ELR (cell line): ENCODE measurements around the gene PPIF.
A peak's percentile ranks its signal among the peaks of the same experiment; 100 is the strongest.

Experiments
- DNase-seq: peaks from one replicate; pipeline ENCODE4 v3.0.0-alpha.2; 2015; ENCODE audit warnings: low read depth

PPIF gene

GRCh38 chr10:79403441-79404230, 56.4 kb downstream of the PPIF start:
- DNase-seq, result no peak

DNA sequence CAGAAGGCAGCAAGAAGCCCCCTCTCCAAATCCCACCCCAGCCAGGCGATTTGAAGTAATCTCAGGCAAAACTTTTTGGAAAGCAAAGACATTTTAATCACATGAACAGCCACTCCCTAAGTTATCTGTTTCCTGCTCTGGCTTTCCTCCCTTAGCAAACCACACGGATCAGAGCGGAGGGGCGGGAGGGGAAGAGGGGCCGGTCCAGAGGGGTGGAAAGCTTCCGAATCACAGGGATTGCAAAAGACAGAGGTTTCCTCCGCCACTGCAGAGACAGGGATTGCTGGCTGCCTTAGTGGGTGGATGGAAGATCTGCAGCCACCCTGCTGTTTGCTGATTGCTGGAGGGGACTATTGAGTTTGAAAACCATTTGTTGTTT, 57.0 kb downstream of the PPIF start:
- peak; percentile 35 for DNase-seq

DNA sequence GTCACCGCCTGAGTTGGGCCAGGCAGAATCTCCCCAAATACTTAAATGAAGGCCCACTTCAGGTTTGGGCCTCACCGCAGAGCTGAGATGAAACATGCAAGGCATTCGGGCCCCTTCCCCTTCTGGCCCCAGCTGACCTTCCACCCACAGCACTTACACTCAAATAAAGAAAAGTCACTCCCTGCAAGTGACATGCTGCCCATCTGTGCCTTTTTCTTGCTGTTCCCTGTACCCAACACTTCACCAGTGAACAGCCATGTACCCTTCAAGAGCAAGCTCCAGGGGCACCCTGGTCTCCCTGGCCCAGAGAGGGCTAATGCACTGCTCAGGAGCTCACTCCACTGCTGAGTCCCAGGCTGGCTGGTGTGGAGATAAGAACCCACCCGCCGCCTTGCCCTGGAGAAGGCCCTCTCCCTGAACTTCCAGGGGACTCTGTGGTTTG, 57.4 kb downstream of the PPIF start:
- DNase-seq, result no peak
